ENCODE measurements around the gene ELL2. TPM values are rescaled to one million over a fixed set of nuclear protein-coding genes. Genes with fewer than 3 reads are reported as not detected.

The ELL2 gene
- total and polyA plus RNA-seq, 2 of the 13 experiments (the other 11 are each of a cell fraction or from before 2014, with no cell fraction given) = 78.9 to 97.1 TPM

DNA sequence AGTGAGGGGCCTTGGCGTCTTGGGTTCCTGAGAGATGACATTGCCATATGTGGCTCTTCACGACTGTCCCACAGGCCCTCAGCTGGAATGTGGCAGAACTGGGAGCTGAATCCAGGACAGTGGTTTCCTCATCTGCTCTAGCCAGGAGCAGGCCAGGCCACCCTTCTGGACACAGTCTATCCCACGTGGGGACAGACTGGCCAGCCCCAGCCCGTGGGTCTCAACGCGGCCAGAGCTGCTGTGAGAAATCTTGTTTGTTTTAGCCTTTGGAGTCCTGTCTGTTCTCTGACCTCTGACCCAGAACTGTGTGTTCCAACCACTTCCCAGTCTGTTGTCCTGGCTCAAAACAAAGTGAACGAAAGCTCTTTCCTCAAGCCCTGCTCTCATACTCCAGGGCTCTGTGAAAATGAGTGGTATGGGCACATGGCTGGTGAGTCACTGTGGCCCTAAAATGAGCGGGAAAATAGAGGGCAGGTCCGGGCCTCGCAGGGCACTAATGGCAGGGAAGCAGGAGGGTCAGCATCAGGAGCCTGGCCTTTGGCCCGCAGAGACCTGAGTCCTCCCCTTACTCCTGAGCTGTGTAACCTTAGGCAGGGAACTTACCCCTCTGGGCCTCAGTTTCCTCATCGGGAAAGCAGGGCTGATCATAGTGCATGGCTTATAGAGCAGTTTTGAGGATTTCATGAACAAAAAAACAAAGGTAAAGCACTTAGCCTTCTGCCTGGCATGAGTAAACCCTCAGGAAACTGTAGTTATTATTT, 104.3 kb downstream of the ELL2 start (continued):
- no peak for TF ChIP-seq ZNF646 (CRISPR knock-in tag; IDR thresholded peaks at IDR 0.05)
- 0 out of 2 replicates have a peak, but pooled peaks have one; percentile 43 for TF ChIP-seq HHEX (CRISPR knock-in tag; IDR thresholded peaks at IDR 0.05)
- TF ChIP-seq HMGXB3 (CRISPR knock-in tag; IDR thresholded peaks at IDR 0.05; ENCODE audit: borderline replicate concordance) = peak; percentile 53
- TF ChIP-seq KDM5B (CRISPR knock-in tag; IDR thresholded peaks at IDR 0.05; ENCODE audit: borderline replicate concordance) = peak; percentile 82; the same call in 1 of the 2 replicates
- TF ChIP-seq SIN3B (IDR thresholded peaks at IDR 0.05; ENCODE audit: low read length) = no peak
- peak; percentile 73; the same call in 1 of the 2 replicates for TF ChIP-seq SKIL (CRISPR knock-in tag; IDR thresholded peaks at IDR 0.05; ENCODE audit: borderline replicate concordance)
- no peak for TF ChIP-seq PCBP1 (IDR thresholded peaks at IDR 0.05; ENCODE audit: borderline replicate concordance, low read depth, low read length)
- no peak for TF ChIP-seq NCOA5 (CRISPR knock-in tag; IDR thresholded peaks at IDR 0.05)
- TF ChIP-seq STAG1 (CRISPR knock-in tag; IDR thresholded peaks at IDR 0.05) = peak; percentile 24; the same call in 1 of the 2 replicates
- peak; percentile 66 for TF ChIP-seq GATAD1 (CRISPR knock-in tag; IDR thresholded peaks at IDR 0.05)
- TF ChIP-seq, protein P1, sequence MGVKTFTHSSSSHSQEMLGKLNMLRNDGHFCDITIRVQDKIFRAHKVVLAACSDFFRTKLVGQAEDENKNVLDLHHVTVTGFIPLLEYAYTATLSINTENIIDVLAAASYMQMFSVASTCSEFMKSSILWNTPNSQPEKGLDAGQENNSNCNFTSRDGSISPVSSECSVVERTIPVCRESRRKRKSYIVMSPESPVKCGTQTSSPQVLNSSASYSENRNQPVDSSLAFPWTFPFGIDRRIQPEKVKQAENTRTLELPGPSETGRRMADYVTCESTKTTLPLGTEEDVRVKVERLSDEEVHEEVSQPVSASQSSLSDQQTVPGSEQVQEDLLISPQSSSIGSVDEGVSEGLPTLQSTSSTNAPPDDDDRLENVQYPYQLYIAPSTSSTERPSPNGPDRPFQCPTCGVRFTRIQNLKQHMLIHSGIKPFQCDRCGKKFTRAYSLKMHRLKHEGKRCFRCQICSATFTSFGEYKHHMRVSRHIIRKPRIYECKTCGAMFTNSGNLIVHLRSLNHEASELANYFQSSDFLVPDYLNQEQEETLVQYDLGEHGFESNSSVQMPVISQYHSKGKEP (CRISPR knock-in tag; IDR thresholded peaks at IDR 0.05) = 0 out of 2 replicates have a peak, but pooled peaks have one; percentile 71
- TF ChIP-seq CHD2 (IDR thresholded peaks at IDR 0.05; ENCODE audit: low read depth, low read length) = no peak
- peak; percentile 76; the same call in 1 of the 2 replicates for TF ChIP-seq ATF7-NPFF (CRISPR knock-in tag; IDR thresholded peaks at IDR 0.05; ENCODE audit: low read depth)

Data from HepG2 (cell line).